ENCODE results near the gene PADI1.

- no peak for TF ChIP-seq FOXK2 (IDR thresholded peaks at IDR 0.05)
- no peak for TF ChIP-seq TARDBP (IDR thresholded peaks at IDR 0.05)
- no peak for TF ChIP-seq SP1 (IDR thresholded peaks at IDR 0.05)
- TF ChIP-seq ARNT (IDR thresholded peaks at IDR 0.05) = no peak
- no peak for TF ChIP-seq BHLHE40 (IDR thresholded peaks at IDR 0.05; ENCODE audit: borderline replicate concordance)
- no peak for TF ChIP-seq ZNF384 (IDR thresholded peaks at IDR 0.05)
- no peak for TF ChIP-seq FOXM1 (IDR thresholded peaks at IDR 0.05; ENCODE audit: borderline replicate concordance)
- no peak for TF ChIP-seq LEF1 (IDR thresholded peaks at IDR 0.05; ENCODE audit: borderline replicate concordance)
- TF ChIP-seq L3MBTL2 (conservative IDR thresholded peaks at IDR 0.05) = no peak
- no peak for TF ChIP-seq ELF4 (IDR thresholded peaks at IDR 0.05)
- TF ChIP-seq HDGF (IDR thresholded peaks at IDR 0.05; ENCODE audit: borderline replicate concordance) = no peak
- no peak for TF ChIP-seq PKNOX1 (IDR thresholded peaks at IDR 0.05)
- no peak for TF ChIP-seq SUZ12 (IDR thresholded peaks at IDR 0.05)
Observed at GRCh38 chr1:17201201-17202021, 3.5 kb upstream of the PADI1 start.
